ENCODE measurements around the gene KAT7.
"Not testable (repeated sequence)": the region's sequence is repeated elsewhere in the genome, so short reads cannot be mapped to it uniquely, and the experiment has no call there.

Gene KAT7

DNA sequence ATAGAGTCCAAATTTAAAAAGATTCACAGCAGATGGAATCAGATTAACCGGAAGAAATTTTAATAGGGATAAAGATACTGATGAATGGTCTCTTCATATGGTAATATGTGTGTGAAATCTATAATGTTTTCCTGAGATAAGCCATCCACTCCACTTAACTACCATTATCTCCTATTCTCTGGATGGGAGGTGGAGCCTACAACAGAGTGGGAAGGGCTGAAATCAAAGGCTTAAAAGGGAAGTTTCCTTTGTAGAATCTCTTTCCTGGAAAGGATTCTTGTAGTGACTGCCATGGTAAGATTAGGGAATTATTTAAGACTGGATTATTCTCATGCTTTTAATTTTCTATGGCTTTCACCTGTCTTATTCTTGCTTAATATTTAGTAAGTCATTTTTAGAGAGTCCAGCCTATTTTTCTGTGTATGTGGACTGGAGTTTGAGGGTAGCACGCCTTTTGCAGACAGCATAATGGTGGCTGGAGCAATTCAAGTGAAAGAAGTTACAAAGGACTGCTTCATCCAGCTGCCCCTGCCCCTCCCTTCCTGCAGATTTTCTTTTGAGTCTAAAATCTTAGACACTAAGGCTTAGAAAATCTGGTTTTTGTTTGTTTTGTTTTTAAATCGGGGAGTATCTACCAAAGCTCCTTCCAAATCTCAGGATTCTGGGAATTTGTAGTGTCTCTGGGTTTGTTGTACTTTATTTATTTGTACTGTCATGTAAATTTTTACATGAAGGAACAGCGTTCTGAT, 26.5 kb downstream of the KAT7 start:
- no peak for DNase-seq

DNA sequence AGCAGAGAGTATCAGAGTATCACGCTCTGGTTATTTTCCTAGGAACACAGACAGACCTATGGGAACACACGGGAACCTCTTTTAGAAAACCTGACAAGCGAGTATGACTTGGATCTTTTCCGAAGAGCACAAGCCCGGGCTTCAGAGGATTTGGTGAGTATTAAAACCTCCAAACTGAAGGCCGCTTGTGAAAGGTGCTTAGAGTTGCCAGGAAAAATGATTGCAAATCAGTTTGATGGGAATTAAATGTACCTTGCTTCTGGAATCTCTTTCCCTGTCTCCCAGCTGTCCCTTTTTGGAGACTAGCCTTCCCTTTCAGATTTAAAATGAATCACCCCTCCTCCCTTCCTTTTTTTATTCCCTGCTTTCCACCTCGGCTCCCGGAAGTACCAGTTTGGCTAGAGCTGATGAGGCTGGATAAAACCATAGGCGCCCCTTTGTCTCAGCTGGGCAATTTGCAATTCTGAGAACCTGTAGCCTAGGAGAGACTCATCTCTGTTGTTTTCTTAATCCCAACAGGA, 27.3 kb downstream of the KAT7 start:
- DNase-seq, result no peak

DNA sequence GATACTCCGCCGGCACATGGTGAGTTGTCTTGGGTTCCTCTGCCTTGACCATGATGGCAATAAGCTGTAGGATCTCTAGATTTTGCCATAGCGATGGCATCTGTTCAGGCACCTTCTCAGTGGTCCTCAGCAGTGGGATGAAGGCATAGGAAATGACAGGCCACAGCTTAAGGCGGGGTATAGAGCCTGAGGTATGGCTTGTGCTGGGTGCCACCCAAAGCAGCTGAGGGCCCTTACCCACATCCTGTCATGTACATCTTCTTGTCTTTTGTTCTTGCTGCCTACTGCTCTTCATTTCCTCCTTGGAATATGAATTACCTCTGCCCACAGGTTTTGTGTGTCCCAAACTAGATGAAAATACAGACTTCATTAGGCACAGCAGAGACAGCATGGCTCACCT, 29.5 kb downstream of the KAT7 start:
- DNase-seq, result no peak

DNA sequence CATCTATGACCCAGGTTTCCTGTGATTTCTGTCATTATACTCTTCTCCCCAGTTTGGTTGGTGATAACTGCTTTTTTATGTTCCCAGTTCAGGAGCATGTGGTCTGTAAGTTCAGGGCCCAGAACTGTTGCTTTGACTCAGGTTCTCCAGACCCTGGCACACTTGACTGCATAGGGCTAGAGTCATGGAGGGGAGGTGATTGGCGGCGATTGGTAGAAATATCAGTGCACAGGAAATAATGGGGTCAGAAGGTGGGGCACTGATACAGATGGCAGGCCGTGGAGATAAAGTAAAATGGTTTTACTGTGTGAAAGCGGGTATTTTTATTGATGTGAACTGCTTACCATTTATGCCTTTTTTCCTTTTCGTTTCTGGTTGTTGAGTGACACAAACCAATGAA, 30.7 kb downstream of the KAT7 start:
- no peak for DNase-seq

DNA sequence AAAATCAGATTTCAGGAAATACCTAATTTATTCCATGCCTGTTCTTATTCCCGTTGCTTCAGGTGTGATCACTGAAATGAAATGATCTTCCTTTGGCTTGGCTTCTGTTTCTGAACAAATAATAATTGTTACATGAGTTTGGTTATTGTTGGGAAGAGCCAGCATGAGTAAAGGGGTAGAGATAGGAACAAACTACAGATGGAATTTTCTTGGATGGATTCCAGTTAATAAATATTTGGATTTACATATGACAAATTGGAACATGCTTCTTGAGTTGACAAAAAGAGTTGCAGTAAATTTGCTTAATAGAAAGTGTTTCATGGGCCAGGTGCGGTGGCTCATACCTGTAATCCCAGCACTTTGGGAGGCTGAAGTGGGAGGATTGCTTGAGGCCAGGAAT, 31.2 kb downstream of the KAT7 start:
- no peak for DNase-seq

DNA sequence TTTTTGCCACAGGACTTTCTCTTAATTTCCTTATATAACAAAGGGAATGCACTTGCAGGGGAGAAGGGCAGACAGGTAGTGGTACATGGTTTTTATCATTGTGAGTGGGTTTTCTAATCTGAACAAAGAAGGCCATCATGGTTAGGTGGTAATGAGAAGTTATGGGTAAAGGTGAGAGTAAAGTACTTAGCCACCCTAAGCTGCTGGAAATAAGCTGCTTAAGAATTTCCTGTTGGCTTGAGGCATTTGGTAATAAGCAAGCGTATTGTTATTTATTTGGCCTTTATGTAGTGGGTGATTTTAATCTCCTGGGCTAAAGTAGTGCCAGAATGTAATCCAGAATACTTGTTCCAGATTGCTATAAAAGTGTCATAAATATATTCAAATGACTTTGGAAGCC, 32.3 kb downstream of the KAT7 start:
- DNase-seq, result no peak

DNA sequence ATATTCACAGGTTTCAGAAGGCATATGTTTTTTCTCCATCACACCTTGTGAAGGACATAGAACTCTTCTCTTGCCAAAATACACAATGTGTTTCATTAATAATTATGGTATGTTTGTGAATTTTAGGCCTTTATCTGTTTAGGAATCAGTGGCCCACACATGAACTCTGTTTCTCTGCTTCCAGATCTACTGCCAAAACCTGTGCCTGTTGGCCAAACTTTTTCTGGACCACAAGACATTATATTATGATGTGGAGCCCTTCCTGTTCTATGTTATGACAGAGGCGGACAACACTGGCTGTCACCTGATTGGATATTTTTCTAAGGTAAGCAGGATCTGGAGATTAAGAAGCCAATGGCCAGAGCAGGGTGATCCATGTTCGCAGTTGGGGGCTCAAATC, 33.0 kb downstream of the KAT7 start:
- no peak for DNase-seq

DNA sequence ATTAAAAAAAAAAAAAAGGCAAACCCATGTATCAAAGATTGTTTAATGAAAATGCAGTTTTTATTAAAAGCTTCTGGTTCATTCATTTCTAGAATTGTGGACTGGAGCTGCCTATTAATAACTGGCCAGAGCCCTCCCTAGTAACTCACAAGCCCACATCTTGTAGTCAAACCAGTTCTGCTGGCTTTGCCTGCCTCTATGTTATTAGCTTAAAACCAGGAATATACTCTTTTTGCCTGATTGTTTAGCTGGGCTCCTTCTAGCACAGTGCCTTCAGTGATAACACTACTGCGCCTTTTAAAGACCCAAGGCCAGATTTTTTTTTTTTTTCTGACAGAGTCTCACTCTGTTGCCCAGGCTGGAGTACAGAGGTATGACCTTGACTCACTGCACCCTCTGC, 33.4 kb downstream of the KAT7 start:
- DNase-seq, result no peak

DNA sequence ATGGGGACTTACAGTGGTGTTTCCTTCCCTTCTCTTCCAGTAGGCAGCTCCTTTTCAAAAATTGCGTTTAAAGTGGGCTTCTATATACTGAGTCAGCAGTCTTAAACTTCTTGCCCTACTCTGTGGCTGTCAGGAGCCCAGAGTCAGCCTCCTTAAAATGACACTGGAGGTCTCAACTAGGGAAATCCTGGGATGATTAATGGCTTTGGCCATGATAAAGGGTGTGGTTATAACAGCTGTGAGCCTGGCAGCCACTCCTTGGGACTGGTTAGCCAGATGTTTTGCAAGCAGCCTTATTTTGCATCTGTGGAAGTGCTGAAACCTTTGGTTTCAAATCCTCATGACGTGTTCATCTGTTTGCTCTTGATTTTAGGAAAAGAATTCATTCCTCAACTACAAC, 34.3 kb downstream of the KAT7 start:
- no peak for DNase-seq

DNA sequence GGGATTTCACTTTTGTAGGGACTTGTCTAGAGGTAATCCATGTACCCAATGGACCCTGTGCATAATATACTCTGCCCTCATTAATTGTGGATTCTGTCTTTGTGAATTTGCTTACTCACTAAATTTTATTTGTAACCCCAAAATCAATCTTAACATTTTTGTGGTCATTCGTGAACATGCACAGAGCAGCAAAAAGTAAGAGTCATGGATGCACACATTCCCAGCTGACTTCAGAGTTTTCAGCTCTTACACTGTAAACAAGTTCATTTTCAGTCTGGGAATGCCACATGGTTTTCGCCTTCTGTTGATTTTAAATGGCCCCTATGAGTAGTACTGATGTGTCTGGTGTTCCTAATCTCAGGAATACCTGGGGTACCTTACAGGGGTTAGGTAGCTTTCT, 35.1 kb downstream of the KAT7 start:
- peak; percentile 42 for DNase-seq

DNA sequence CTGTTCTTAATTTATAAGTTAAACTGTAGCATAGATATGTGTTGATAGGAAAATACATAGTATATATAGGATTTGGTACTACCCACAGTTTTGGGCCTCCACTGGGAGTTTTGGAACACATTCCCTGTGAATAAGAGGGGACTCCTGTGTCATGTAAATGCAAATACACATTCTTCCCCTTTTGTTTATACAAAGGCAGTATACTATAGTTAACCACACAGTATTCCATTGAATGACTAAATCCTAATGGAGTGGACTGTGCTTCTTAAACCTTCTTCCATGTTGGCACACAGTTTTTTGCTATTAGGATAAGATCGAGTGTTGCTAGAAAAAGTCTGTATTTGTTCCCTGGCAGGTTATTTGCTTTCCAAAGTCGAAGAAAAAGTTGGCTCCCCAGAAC, 37.2 kb downstream of the KAT7 start:
- DNase-seq, result no peak

DNA sequence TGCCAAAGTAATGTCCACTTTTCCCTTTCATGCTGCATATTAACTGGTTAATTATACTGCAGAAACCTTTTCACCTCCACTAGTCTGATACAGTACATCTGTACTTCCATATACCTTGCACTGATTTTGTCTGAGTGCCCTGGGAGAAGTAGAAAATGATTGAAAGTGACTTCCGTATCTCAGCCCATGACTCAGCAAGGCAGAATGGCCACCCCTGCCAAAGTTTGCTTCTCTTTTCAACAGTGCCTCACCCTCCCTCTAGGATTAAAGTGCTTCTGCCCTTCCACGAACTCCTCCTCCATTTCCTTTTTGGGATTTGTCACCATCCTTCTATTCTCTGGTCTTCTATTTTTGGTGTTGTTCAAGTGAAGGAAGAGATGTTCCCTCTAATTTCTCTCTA, 39.8 kb downstream of the KAT7 start:
- DNase-seq, result not testable (repeated sequence)

DNA sequence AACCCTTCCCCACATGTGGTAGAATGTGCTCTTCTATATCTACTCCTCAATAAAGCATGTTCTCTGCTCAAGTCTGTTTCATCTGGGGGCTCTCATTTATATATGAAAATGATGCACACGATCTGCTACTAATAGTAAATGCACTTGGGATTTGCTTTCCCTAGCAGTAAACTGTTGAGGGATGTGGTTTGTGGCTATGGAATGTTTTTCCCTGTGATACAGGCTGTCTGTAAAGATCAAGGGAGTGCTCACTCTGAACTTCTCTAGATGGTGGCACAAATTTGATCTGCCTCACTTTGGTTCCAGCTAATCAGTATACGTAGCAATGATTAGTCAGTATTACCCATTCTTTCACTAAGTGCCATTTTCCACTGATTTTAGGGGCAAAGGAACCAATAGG, 40.5 kb downstream of the KAT7 start:
- DNase-seq, result no peak

DNA sequence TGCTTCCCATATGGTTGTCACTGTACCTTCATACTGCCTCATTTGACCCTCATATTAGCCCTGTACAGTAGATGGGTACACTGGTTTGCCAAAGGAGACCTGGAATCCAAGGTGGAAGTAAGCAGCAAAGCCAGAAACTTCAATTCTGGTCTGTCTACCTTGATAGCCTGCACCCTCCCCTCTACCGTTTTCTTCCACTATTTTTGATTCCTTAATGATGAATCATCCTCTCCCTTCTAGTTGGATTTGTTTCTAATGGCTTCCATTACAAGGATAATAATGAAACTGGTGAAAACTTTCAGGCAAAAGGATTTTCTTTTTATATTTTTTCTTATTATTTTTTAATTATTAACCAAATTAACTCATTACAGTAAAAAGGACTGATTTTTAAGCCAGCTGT, 42.1 kb downstream of the KAT7 start:
- no peak for DNase-seq

DNA sequence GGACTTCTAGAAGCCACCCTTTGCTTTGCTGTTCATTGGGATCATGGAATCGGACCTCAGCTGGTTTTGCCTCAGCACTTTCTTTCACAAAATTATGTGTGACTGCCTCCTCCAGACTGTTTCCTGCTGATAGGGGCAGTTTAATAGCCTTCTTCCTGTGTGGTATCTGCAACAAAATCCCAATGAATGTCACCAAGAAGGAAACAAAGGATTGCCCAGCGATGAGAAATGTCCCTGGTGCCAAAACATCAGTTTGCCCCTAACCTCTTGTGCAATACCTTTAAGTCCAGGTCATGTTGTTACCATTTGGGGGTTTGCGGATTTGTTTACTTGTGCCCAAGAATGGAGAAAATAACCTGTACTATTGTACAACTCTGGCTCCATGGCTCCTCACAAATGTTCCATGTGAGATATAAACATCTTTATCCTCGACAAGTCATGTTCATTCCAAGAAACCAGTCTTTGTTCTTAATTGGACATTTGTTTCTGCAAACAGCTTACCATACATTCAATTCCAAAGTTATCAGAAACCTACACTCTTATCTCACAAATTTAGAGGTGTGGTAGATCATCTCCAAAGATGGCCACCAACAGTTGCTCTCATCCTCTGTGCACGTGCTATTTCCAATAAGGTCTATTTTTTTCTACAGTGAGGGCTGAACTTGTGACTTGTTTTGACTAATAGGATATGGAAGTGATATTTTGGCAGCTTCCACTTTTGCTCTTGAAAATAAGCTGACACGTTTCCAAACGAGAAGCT, 44.5 kb downstream of the KAT7 start:
- no peak for DNase-seq

DNA sequence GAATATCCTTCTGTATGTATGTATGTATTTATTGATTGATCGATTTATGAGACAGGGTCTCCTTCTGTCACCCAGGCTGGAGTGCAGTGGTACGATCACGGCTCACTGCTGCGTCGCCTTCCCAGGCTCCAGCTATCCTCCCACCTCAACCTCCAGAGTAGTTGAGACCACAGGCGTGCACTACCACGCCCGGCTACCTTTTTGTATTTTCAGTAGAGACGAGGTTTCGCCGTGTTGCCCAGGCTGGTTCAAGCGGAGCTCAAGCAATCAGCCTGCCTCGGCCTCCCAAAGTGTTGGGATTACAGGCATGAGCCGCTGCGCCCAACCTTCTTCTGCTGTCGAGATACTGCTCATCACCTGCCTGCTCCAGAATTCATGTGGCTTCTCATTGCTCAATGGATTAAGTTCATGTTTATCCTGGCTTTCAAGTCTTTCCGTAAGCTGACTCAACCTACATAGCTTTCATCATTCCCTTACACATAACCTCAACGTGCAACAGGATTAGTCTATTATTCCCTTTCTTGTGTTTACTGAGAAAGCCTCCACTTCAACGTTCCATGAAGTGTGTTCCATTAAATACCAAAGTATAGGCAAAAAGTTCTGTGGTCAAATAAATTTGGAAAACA, 45.8 kb downstream of the KAT7 start:
- no peak for DNase-seq

DNA sequence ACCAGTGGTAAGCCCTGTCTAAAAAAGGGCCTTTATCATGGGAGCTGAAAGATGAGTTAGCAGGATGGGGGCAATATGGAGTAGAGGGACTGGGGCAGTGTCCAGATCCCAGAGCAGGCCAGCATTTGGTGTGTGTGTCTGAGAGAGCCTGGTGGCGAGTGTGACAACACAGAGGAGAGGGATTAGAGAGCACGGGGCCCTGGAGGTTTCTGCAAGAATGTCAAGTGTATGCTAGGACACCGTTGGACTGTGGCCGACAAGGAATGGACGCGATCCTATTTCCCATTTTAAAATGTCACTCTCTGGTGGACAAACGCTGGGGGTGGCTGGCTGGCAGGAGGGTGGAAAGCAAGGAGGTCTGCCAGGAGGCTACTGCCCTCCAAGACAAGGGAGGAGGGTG, 47.0 kb downstream of the KAT7 start:
- no peak for DNase-seq

DNA sequence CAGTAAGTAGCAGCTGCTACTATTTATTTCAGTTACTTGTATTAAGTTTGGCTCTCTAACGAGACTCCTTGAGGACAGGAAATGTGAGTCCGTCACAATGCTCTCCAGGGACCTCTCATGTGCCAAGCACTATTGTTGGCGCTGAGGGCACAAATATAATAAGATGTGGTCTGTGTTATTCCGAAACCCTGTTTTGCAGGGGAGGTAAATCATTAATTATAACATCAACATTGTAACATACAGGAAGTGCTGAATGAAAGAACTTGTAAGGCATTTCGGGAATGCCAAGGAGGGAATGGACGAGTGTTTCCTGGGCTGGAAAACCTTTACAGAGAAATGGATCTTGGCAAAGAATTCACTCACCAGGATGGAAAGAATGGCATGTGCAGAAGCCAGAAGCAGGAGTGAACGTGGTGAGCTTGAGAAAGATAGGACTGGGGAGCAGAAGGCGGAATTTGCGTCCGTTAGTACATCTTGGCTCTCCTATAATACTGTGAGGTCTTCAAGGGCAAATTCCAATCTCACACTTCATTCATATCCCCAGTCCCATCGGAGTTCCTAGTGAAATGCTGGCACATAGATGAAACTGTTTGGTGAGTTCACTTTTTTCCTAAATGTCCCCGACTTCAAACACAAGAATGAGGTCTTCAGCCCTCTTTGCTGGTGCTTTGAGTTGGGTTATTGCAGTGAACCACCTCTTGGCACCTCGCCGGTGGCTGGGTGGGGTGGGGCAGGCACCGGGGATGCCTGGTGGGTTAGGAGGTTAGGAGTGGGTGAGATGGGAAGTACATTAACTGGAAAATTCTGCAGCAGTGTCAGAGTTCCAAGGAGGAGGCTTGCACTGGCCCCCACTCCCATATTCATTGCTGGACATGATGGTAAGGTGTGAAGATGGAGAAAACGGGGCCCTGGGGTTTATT, 47.9 kb downstream of the KAT7 start:
- peak; percentile 83 for DNase-seq

DNA sequence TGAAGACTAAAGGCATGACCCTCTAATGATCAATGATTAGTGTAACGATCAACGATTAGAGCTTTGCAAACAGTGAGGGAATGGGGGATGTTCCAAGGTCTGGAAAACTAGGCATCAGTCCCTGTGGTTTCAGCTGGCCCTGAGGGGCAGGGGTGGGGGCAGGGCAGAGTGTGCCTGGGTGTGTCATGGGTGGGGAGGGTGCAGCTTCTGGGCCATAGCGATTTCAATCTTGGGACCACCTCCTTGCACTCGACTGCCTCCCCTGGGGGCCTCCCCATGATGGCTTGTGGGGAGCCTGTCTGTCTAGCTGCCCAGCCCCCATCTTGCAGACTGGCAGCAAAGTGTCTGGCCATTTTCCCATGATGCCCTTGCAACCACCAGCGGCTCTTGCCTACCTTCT, 51.0 kb downstream of the KAT7 start:
- no peak for DNase-seq

DNA sequence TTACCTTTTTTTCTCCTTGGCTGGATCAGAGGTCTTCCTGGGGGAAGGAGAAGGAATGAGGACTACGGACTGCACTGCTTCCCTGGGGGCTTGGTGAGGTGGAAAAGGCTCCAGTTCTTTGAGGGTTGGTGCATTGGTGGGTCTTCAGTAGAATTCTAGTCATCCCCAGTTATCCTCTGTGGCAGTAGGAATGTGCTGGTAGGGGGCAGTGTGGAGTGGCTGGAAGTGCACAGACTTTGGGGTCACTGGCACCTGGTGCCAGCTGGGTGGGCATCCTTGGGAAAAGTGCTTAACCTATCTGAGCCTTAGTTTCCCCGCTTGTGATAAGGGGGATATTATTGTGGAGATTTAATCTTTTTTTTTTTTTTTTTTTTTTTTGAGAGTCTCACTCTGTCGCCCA, 53.1 kb downstream of the KAT7 start:
- no peak for DNase-seq

DNA sequence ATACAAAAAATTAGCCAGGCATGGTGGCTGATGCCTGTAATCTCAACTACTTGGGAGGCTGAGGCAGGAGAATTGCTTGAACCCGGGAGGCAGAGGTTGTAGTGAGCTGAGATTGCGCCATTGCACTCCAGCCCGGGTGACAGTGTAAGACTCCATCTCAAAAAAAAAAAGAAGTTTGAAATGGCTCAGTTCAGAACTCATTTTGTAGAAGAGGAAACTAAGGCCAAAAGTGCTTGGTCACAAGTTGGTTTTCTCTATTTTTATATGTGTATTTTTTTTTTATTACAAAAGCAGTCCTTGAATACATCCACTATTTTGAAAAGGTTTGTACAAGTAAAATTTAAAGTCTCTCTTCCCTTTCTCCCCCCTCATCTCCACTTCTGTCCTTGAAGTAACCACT, 53.9 kb downstream of the KAT7 start:
- no peak for DNase-seq

DNA sequence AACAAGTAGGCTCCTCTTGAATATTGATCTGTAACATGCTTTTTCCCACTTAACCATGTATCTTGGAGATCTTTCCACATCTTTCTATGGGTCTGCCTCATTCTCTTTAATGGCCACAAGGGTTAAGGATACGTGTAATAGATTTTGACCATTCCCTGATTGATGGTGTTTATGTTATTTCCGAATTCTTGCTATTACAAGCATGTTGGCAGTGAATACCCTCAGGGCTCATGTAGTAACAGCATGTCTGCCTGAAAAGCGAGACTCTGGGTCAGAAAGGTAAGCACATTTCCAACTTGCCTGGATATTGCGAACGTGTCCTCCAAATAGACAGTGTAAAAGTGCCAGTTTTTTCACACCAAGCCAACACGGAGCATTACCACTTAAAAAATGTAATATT, 54.4 kb downstream of the KAT7 start:
- DNase-seq, result no peak

DNA sequence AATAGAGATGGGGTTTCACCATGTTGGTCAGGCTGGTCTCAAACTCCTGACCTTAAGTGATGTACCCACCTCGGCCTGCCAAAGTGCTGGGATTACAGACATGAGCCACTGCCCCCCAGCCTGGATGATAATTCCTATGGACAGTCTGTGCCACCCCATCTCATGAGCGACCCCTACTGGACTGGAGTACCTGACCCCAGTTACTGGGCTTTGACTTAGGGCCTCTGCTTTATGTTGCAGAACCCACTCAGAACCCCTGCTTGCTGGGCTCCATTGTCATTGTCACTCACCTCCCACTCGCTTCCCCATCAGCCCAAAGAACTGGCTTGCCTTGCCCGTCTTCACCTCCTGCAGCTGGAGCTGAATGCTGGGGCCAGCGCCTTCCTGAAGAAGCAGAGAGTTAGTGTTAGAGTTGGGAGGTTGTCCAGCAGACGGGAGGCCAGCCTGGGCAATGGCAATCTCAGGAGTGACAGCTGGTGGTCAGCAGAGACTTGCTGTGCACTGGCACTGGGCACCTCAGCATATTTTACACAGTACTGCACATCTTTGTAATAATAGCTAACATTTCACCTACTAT, 55.4 kb downstream of the KAT7 start:
- no peak for DNase-seq

All from fibroblast of skin of right quadriceps (primary cell).